ENCODE measurements around the gene TMEM150B.
A peak's percentile ranks its signal among the peaks of the same experiment; 100 is the strongest.

TMEM150B gene

DNA sequence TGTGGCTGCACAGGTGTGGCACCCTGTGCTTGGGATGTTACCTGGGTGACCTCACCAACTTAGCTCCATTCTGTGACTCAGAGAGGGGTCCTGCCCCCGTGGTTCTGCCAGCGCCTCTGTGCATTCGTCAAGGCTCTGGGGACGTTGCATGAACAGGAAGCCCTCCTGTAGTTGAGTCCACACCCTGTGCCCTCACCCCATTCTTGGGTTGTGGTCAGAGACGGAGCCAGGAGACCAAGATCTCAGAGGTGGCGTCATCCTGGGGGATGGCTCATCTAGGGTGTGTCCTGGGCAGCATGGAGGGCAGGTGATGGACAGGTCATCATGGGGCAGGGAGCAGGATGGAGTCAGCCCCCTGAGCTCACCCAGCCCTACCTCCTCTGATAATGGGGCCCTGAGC is 26.9 kb upstream of the TMEM150B start:
- Histone ChIP-seq H3K36me3 (ENCODE audit: control insufficient read depth, insufficient read depth, low read length) (no peaks in the 10 kb centered on the region), H3K4me3 (ENCODE audit: low read length) (no peak overlapping the region), H3K9ac (ENCODE audit: low read length) (no peak overlapping the region), H3K27ac (ENCODE audit: low read depth, low read length) (no peak overlapping the region), H3K4me1 (ENCODE audit: control insufficient read depth, insufficient read depth, low read length) (peaks cover 3% of the 10 kb centered on the region), H3K27me3 (ENCODE audit: control insufficient read depth, insufficient read depth, low read length) (peaks cover 24% of the 10 kb centered on the region)

GRCh38 chr19:55350620-55351315 is 25.6 kb upstream of the TMEM150B start:
- H3K4me3 ChIP-seq (ENCODE audit: low read length): no peak overlapping the region
- H3K9ac ChIP-seq (ENCODE audit: low read length): no peak overlapping the region
- H3K27me3 ChIP-seq (ENCODE audit: control insufficient read depth, insufficient read depth, low read length): peaks cover 24% of the 10 kb centered on the region
- H3K36me3 ChIP-seq (ENCODE audit: control insufficient read depth, insufficient read depth, low read length): no peaks in the 10 kb centered on the region
- no peak overlapping the region for H3K27ac ChIP-seq (ENCODE audit: low read depth, low read length)
- peaks cover 3% of the 10 kb centered on the region for H3K4me1 ChIP-seq (ENCODE audit: control insufficient read depth, insufficient read depth, low read length)

DNA sequence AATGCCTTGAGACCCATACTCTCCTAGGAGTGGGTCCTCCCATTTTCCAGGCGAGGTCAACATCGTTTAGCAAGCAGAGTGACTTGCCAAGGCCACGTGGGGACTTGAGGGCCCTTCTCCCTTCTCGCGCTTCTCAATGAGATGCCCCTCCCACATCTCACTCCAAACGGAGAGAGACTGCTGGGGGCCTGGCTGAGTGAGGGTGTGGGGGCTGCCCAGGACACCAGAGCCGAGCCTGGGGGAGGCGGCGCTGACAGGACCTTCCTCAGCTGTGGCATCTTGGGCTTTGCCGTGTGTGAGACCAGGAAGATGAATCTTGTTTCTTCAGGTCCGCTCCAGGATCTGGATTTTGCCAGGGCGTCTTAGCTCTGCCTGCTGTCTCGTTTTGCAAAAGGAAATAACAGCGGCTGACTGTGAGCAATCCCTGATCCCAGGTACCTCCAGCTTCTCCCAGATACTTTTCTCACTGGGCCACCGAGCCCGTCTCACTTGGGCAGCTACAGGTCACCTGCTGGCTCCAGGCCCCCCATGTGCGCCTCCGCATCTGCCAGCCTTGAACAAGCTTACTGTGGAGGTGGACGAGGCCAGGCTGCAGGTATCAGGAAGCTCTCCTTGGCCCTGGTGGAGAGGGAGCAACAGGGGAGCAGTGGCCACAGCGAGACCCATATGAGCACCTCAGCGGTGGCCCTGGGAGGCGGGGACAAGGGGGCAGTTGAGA is 23.3 kb upstream of the TMEM150B start:
- H3K4me3 ChIP-seq (ENCODE audit: low read length): no peak overlapping the region
- H3K9ac ChIP-seq (ENCODE audit: low read length): no peak overlapping the region
- H3K27me3 ChIP-seq (ENCODE audit: control insufficient read depth, insufficient read depth, low read length): peaks cover 21% of the 10 kb centered on the region
- peaks cover 2% of the 10 kb centered on the region for H3K36me3 ChIP-seq (ENCODE audit: control insufficient read depth, insufficient read depth, low read length)
- H3K27ac ChIP-seq (ENCODE audit: low read depth, low read length): no peak overlapping the region
- peaks cover 3% of the 10 kb centered on the region for H3K4me1 ChIP-seq (ENCODE audit: control insufficient read depth, insufficient read depth, low read length)

DNA sequence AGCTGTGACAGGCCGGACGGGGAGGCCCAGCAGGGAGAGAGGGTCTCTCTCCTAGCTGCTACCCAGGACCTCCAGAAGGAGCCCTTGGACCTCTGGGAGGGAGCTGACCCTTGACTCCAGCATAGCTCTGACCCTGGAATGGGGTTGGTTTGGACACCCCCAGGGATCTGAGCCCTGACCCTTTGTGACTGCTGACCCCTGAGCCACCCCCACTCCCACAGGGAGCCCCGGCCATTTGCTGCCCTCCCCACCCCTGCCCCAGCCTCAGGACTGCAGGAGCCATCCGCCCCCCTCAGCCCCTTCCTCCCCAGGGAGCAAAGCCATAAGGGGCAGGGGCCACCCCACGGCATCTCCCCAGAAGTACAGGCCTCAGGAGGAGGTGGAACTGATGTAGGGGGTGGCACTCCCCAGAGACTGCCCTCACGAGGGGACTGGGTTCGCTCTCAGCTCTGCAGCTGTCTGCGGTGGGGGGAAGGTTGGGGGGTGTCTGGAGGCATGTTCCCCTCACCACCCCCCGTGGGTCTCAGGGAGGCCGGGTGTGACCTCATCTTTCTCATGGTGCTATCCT is 22.4 kb upstream of the TMEM150B start:
- no peak overlapping the region for H3K4me3 ChIP-seq (ENCODE audit: low read length)
- peaks cover 12% of the 10 kb centered on the region for H3K27me3 ChIP-seq (ENCODE audit: control insufficient read depth, insufficient read depth, low read length)
- H3K36me3 ChIP-seq (ENCODE audit: control insufficient read depth, insufficient read depth, low read length): peaks cover 10% of the 10 kb centered on the region
- H3K9ac ChIP-seq (ENCODE audit: low read length): no peak overlapping the region
- no peaks in the 10 kb centered on the region for H3K4me1 ChIP-seq (ENCODE audit: control insufficient read depth, insufficient read depth, low read length)
- no peak overlapping the region for H3K27ac ChIP-seq (ENCODE audit: low read depth, low read length)

DNA sequence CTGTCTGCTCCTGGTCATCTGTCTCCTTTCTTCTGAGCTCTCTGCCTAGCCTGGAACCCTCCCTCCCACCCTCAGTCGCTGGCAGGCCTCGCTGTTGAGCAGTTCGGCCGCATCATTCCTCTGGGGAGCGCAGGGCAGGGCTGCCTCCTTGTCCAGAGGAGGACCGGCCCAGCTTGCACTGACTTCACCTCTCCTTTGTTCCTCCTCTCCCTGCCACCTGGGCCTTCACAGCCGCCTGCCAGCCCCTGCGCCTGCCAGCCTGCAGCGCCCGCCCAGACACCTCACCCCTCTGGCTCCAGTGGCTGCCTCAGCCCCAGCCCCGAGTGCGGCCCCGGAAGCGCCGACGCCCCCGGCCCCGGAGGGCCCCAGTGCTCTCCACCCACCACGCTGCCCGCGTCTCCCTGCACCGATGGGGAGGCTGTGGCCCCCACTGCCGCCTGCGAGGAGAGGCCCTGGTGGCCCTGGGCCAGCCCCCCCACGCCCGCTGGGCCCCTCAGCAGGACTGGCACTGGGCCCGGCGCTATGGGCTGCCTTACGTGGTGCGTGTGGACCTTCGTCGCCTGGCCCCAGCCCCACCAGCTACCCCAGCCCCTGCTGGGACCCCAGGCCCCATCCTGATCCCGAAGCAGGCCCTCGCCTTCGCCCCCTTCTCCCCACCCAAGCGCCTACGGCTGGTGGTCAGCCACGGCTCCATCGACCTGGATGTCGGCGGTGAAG is 21.7 kb upstream of the TMEM150B start:
- Histone ChIP-seq H3K27ac (ENCODE audit: low read depth, low read length) (no peak overlapping the region), H3K4me3 (ENCODE audit: low read length) (no peak overlapping the region), H3K27me3 (ENCODE audit: control insufficient read depth, insufficient read depth, low read length) (peaks cover 5% of the 10 kb centered on the region), H3K36me3 (ENCODE audit: control insufficient read depth, insufficient read depth, low read length) (peaks cover 10% of the 10 kb centered on the region), H3K9ac (ENCODE audit: low read length) (no peak overlapping the region), H3K4me1 (ENCODE audit: control insufficient read depth, insufficient read depth, low read length) (no peaks in the 10 kb centered on the region)

GRCh38 chr19:55345818-55346724 is 20.9 kb upstream of the TMEM150B start:
- Histone ChIP-seq H3K4me1 (ENCODE audit: control insufficient read depth, insufficient read depth, low read length) (no peaks in the 10 kb centered on the region), H3K9ac (ENCODE audit: low read length) (no peak overlapping the region)

GRCh38 chr19:55345101-55345817 is 20.1 kb upstream of the TMEM150B start:
- H3K36me3 ChIP-seq (ENCODE audit: control insufficient read depth, insufficient read depth, low read length): peaks cover 10% of the 10 kb centered on the region
- H3K4me1 ChIP-seq (ENCODE audit: control insufficient read depth, insufficient read depth, low read length): no peaks in the 10 kb centered on the region
- H3K4me3 ChIP-seq (ENCODE audit: low read length): no peak overlapping the region
- H3K9ac ChIP-seq (ENCODE audit: low read length): no peak overlapping the region
- no peaks in the 10 kb centered on the region for H3K27me3 ChIP-seq (ENCODE audit: control insufficient read depth, insufficient read depth, low read length)
- H3K27ac ChIP-seq (ENCODE audit: low read depth, low read length): no peak overlapping the region

More at GRCh38 chr19:55345818-55346724, 20.9 kb upstream of the TMEM150B start:
- peaks cover 10% of the 10 kb centered on the region for H3K36me3 ChIP-seq (ENCODE audit: control insufficient read depth, insufficient read depth, low read length)
- H3K27me3 ChIP-seq (ENCODE audit: control insufficient read depth, insufficient read depth, low read length): peaks cover 3% of the 10 kb centered on the region
- H3K4me3 ChIP-seq (ENCODE audit: low read length): no peak overlapping the region
- H3K27ac ChIP-seq (ENCODE audit: low read depth, low read length): no peak overlapping the region

- peaks cover 10% of the 10 kb centered on the region for H3K36me3 ChIP-seq (ENCODE audit: control insufficient read depth, insufficient read depth, low read length)
- no peaks in the 10 kb centered on the region for H3K4me1 ChIP-seq (ENCODE audit: control insufficient read depth, insufficient read depth, low read length)
- H3K9ac ChIP-seq (ENCODE audit: low read length): no peak overlapping the region
- H3K27me3 ChIP-seq (ENCODE audit: control insufficient read depth, insufficient read depth, low read length): no peaks in the 10 kb centered on the region
- no peak overlapping the region for H3K4me3 ChIP-seq (ENCODE audit: low read length)
- H3K27ac ChIP-seq (ENCODE audit: low read depth, low read length): no peak overlapping the region
Observed at GRCh38 chr19:55344444-55344843, 19.3 kb upstream of the TMEM150B start.

GRCh38 chr19:55341595-55342531 is 16.7 kb upstream of the TMEM150B start:
- Histone ChIP-seq H3K4me1 (ENCODE audit: control insufficient read depth, insufficient read depth, low read length) (peaks cover 2% of the 10 kb centered on the region), H3K4me3 (ENCODE audit: low read length) (no peak overlapping the region), H3K27me3 (ENCODE audit: control insufficient read depth, insufficient read depth, low read length) (no peaks in the 10 kb centered on the region), H3K27ac (ENCODE audit: low read depth, low read length) (no peak overlapping the region), H3K9ac (ENCODE audit: low read length) (no peak overlapping the region), H3K36me3 (ENCODE audit: control insufficient read depth, insufficient read depth, low read length) (peaks cover 10% of the 10 kb centered on the region)

DNA sequence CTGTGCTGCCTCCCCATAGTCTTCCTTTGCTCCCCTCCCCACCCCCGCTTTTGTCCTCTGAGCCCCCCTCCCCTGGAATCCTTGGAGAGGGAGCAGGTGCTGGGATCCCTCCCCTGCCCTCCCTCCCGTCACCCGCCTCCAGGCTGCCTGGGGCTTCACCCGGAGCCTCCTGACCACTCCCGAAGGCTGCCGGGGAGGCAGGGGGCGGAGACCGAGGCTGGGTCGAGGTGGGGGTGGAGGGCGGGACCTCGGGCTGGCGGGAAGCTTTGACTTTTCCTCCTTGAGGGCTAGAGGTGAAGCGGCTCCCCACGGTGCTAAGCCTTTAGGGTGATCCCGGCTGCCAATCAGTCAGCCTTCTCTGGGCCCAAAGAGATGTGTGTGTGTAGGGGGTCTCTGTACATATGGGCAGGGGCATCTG is 16.0 kb upstream of the TMEM150B start:
- peak overlapping the region; percentile 92 for H3K4me3 ChIP-seq (ENCODE audit: low read length)
- no peak overlapping the region for H3K9ac ChIP-seq (ENCODE audit: low read length)
- peaks cover 10% of the 10 kb centered on the region for H3K36me3 ChIP-seq (ENCODE audit: control insufficient read depth, insufficient read depth, low read length)
- H3K27ac ChIP-seq (ENCODE audit: low read depth, low read length): no peak overlapping the region
- H3K4me1 ChIP-seq (ENCODE audit: control insufficient read depth, insufficient read depth, low read length): peaks cover 2% of the 10 kb centered on the region
- H3K27me3 ChIP-seq (ENCODE audit: control insufficient read depth, insufficient read depth, low read length): no peaks in the 10 kb centered on the region
